HG03432 (cell line): ENCODE results near the gene BRD3OS.

Experiments
- ATAC-seq: cut with Tn5 transposase; IDR thresholded peaks from one replicate; pipeline ENCODE4 v1.9.1; 2021; ENCODE audit warnings: mild to moderate bottlenecking, moderate library complexity; ENCODE audit not compliant: unreplicated experiment

BRD3OS gene

GRCh38 chr9:134003237-134003636, 22.0 kb upstream of the BRD3OS start:
- no peak for ATAC-seq

- no peak for ATAC-seq
Measured at GRCh38 chr9:134004131-134004873, 21.0 kb upstream of the BRD3OS start.

GRCh38 chr9:134004881-134005280, 20.4 kb upstream of the BRD3OS start:
- ATAC-seq: no peak

- no peak for ATAC-seq
Measured at GRCh38 chr9:134005381-134005780, 19.9 kb upstream of the BRD3OS start.

GRCh38 chr9:134007150-134007549, 18.1 kb upstream of the BRD3OS start:
- no peak for ATAC-seq

GRCh38 chr9:134007571-134007970, 17.7 kb upstream of the BRD3OS start:
- no peak for ATAC-seq

- ATAC-seq: no peak
Measured at GRCh38 chr9:134010310-134011173, 14.7 kb upstream of the BRD3OS start.

- no peak for ATAC-seq
Measured at GRCh38 chr9:134011401-134011800, 13.9 kb upstream of the BRD3OS start.

- no peak for ATAC-seq
Measured at GRCh38 chr9:134014946-134015345, 10.3 kb upstream of the BRD3OS start.

- ATAC-seq: no peak
Measured at GRCh38 chr9:134024214-134024792, 978 bp upstream of the BRD3OS start.

- ATAC-seq: peak; percentile 38
Measured at GRCh38 chr9:134025606-134026541, 593 bp downstream of the BRD3OS start.

GRCh38 chr9:134026581-134026980, 1.3 kb downstream of the BRD3OS start:
- ATAC-seq: no peak

- ATAC-seq: no peak
Measured at GRCh38 chr9:134026981-134027380, 1.7 kb downstream of the BRD3OS start.

GRCh38 chr9:134027561-134027960, 2.3 kb downstream of the BRD3OS start:
- ATAC-seq: no peak

GRCh38 chr9:134028076-134028475, 2.8 kb downstream of the BRD3OS start:
- ATAC-seq: no peak

GRCh38 chr9:134028575-134029247, 3.4 kb downstream of the BRD3OS start:
- ATAC-seq: no peak

- ATAC-seq: no peak
Measured at GRCh38 chr9:134029248-134030226, 4.3 kb downstream of the BRD3OS start.

GRCh38 chr9:134030821-134031470, 5.7 kb downstream of the BRD3OS start:
- no peak for ATAC-seq
